HG03139 (cell line): ENCODE results near the gene CRISPLD2.

Experiments used
- ATAC-seq: cut with Tn5 transposase; IDR thresholded peaks from one replicate; pipeline ENCODE4 v1.9.1; 2021; ENCODE audit not compliant: unreplicated experiment

Gene CRISPLD2

GRCh38 chr16:84948851-84949610 is 129.2 kb downstream of the CRISPLD2 start:
- ATAC-seq = no peak

GRCh38 chr16:84949772-84950436 is 130.1 kb downstream of the CRISPLD2 start:
- ATAC-seq = no peak

- ATAC-seq = no peak
Observed at GRCh38 chr16:84950906-84951305, 131.1 kb downstream of the CRISPLD2 start.

- no peak for ATAC-seq
Observed at GRCh38 chr16:84952335-84953189, 132.8 kb downstream of the CRISPLD2 start.

- no peak for ATAC-seq
Observed at GRCh38 chr16:84953190-84953746, 133.5 kb downstream of the CRISPLD2 start.

- no peak for ATAC-seq
Observed at GRCh38 chr16:84955427-84955826, 135.6 kb downstream of the CRISPLD2 start.

GRCh38 chr16:84957192-84957591 is 137.4 kb downstream of the CRISPLD2 start:
- no peak for ATAC-seq

- ATAC-seq = no peak
Observed at GRCh38 chr16:84957792-84958191, 138.0 kb downstream of the CRISPLD2 start.
